Prostate gland (tissue), 2 donors: ENCODE data around the gene FAF2. TPM values are rescaled to one million over a fixed set of nuclear protein-coding genes. Genes with fewer than 3 reads are reported as not detected.

Source experiments
- DNase-seq: peaks from one replicate; pipeline ENCODE4 v3.0.0-alpha.2; 2019; ENCODE audit warnings: low spot score
- H3K27ac ChIP-seq, 2 donors: fragments of 200-600 bp; sonication (generic); 2 replicates each; pipeline ENCODE4 v1.5.1; 2017 to 2019
- H3K27me3 ChIP-seq: fragments of 200-600 bp; sonication (generic); replicated peaks from 2 replicates; pipeline ENCODE4 v1.5.1; 2019; ENCODE audit not compliant: insufficient read depth
- H3K36me3 ChIP-seq, 2 donors: fragments of 200-600 bp; sonication (generic); 1 replicate in 1 of 2; 2 replicates in 1 of 2; pipeline versions ENCODE4 v1.5.1 to v1.8.1; 2017 to 2019
- H3K4me1 ChIP-seq: fragments of 200-600 bp; sonication (generic); replicated peaks from 2 replicates; pipeline ENCODE4 v1.5.1; 2019
- H3K4me3 ChIP-seq, 2 donors: fragments of 200-600 bp; sonication (generic); 2 replicates each; pipeline ENCODE4 v1.5.1; 2017 to 2019
- H3K9me3 ChIP-seq: fragments of 200-600 bp; sonication (generic); 2 replicates; pipeline ENCODE4 v1.5.1; 2017
- CTCF ChIP-seq, 4 experiments: fragments of 200-600 bp in 2 of 4; fragments of 450-650 bp in 2 of 4; sonication (generic) in 2 of 4; IDR thresholded peaks; 1 replicate in 3 of 4; 2 replicates in 1 of 4; pipeline ENCODE4 v1.5.1; 2016 to 2019; ENCODE audit warnings: antibody characterized with exemption in 4 of 4, mild to moderate bottlenecking in 2 of 4, moderate library complexity in 2 of 4
- POLR2A ChIP-seq: fragments of 450-650 bp; IDR thresholded peaks from one replicate; pipeline ENCODE4 v1.6.1; 2016; ENCODE audit warnings: antibody characterized with exemption, mild to moderate bottlenecking
- POLR2AphosphoS5 ChIP-seq: sonication (generic); formaldehyde crosslinking; IDR thresholded peaks from one replicate; pipeline ENCODE4 v1.6.1; 2017; ENCODE audit warnings: antibody characterized with exemption
- WGBS: methylation state at CpG from one replicate; pipeline ENCODE4 v1.1.5; 2018; 5-methylcytosine and 5-hydroxymethylcytosine counted together
- intact Hi-C: fragments of 100-400 bp; cut with DNase I; formaldehyde crosslinking; loops from one replicate; pipeline ENCODE4 v1.14.2; 2022
- total RNA-seq, 2 donors: library from RNA; depleted of rRNA; stranded (reverse); fragments of >200 nt; gene quantifications; one replicate each; pipeline ENCODE4 v1.1.0, GENCODE V29; 2016

The FAF2 gene
- total RNA-seq, 2 donors from 2014 or later, result 36.8 to 43.5 TPM

DNA sequence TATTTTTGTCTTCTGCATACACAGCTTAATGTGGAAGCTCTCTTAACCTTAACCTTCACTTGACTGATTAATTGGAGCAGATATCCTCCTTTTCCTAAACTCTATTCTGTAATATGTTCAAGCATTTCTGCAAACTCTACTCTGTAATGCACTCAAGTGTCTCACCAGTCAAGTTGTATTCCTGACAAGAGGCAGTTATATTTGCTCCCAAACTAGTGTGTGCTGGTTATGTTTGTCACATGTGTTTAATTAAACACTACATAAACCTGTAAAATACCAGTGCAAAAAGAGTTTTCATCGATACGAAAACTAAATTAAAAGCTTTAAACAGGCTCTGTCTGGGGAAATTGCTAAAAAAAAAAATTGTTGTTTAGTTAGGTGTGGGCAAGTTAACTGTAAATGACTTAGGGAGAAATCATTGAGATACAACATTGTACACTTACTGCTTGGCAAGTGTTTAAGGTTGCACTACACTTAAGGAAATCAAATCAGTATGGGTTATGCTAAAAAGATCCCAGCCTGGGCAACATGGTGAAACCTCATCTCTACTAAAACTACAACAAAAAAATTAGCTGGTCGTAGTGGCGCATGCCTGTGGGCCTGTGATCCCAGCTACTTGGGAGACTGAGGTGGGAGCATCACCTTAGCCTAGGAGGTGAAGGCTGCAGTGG, 6.7 kb downstream of the FAF2 start:
- no peaks in the 10 kb centered on the region for H3K9me3 ChIP-seq
- intact Hi-C loops, result no loop called here
- DNase-seq, result no peak
- no peak overlapping the region for H3K27ac ChIP-seq
- H3K36me3 ChIP-seq, result no peaks in the 10 kb centered on the region
- H3K27me3 ChIP-seq, result no peaks in the 10 kb centered on the region
- H3K4me3 ChIP-seq, result no peak overlapping the region
- 89% methylated on average over 4 of the region's 4 CpGs for WGBS
- H3K4me1 ChIP-seq, result no peaks in the 10 kb centered on the region
- TF ChIP-seq CTCF (IDR thresholded peaks at IDR 0.05) (no peak), POLR2AphosphoS5 (no peak)

GRCh38 chr5:176458904-176459561, 10.8 kb downstream of the FAF2 start:
- intact Hi-C loops, result no loop called here
- no peak overlapping the region for H3K27ac ChIP-seq

GRCh38 chr5:176461349-176461748, 13.2 kb downstream of the FAF2 start:
- H3K27ac ChIP-seq, result no peak overlapping the region
- intact Hi-C loops, result no loop called here
- H3K4me3 ChIP-seq, result no peak overlapping the region
- TF ChIP-seq POLR2AphosphoS5 (no peak), POLR2A (no peak), CTCF (IDR thresholded peaks at IDR 0.05) (no peak)
- no peaks in the 10 kb centered on the region for H3K36me3 ChIP-seq
- 98% methylated on average over 2 of the region's 2 CpGs for WGBS
- H3K9me3 ChIP-seq, result no peaks in the 10 kb centered on the region
- no peaks in the 10 kb centered on the region for H3K4me1 ChIP-seq
- no peak for DNase-seq
- H3K27me3 ChIP-seq, result no peaks in the 10 kb centered on the region

More at GRCh38 chr5:176458904-176459561, 10.8 kb downstream of the FAF2 start:
- no peaks in the 10 kb centered on the region for H3K27me3 ChIP-seq
- no peak for TF ChIP-seq CTCF (IDR thresholded peaks at IDR 0.05)
- no peak for TF ChIP-seq POLR2AphosphoS5
- TF ChIP-seq POLR2A, result no peak
- no peak for DNase-seq
- no peaks in the 10 kb centered on the region for H3K9me3 ChIP-seq
- no peaks in the 10 kb centered on the region for H3K4me1 ChIP-seq
- no peaks in the 10 kb centered on the region for H3K36me3 ChIP-seq
- H3K4me3 ChIP-seq, result no peak overlapping the region
- WGBS, result 98% methylated on average over 3 of the region's 3 CpGs

GRCh38 chr5:176463113-176463764, 15.1 kb downstream of the FAF2 start:
- intact Hi-C loops, result no loop called here
- Histone ChIP-seq H3K4me1 (no peaks in the 10 kb centered on the region), H3K27ac (no peak overlapping the region), H3K27me3 (no peaks in the 10 kb centered on the region), H3K36me3 (no peaks in the 10 kb centered on the region), H3K4me3 (no peak overlapping the region), H3K9me3 (no peaks in the 10 kb centered on the region)
- 94% methylated on average over 7 of the region's 7 CpGs for WGBS
- TF ChIP-seq CTCF (IDR thresholded peaks at IDR 0.05) (no peak), POLR2AphosphoS5 (no peak), POLR2A (no peak)
- no peak for DNase-seq
